HL-60 (cell line): ENCODE data around the gene ALK.

ENCODE experiments used
- GABPA ChIP-seq: IDR thresholded peaks from 2 replicates; pipeline ENCODE4 v1.6.1; 2012; ENCODE audit warnings: low read depth
- POLR2AphosphoS5 ChIP-seq: IDR thresholded peaks from 2 replicates; pipeline ENCODE4 v1.6.1; 2012; ENCODE audit warnings: low read depth
- REST ChIP-seq: IDR thresholded peaks from 2 replicates; pipeline ENCODE4 v1.6.1; 2012; ENCODE audit warnings: low read depth; ENCODE audit not compliant: insufficient replicate concordance
- SPI1 ChIP-seq: IDR thresholded peaks from 2 replicates; pipeline ENCODE4 v1.6.1; 2012; ENCODE audit warnings: low read depth, mild to moderate bottlenecking, borderline replicate concordance
- TF ChIP-seq, protein P1 (sequence below): IDR thresholded peaks from one replicate; pipeline ENCODE4 v1.5.1; 2011; ENCODE audit warnings: low read length, control low read depth, inconsistent platforms; ENCODE audit not compliant: insufficient read depth

DNA sequence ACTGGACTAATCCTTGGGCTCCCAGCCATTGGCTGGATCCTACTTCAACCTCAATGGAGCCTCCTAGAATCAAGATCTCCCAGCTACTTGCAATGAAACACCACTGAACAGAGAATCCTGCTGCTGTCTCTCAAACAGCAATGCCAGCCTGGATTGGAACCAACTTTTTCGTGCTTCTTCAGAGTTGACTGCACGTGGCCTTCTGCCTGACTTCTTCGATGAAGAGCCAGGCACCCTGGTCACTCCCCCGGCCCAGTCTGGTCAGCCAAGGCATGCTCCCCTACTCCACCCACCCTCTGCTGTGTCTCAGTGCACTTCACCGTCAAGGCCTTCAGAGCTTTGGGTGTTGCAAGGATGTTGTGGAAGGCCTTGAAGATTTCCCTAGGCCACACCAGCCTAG is 657.5 kb downstream of the ALK start:
- TF ChIP-seq, protein P1, sequence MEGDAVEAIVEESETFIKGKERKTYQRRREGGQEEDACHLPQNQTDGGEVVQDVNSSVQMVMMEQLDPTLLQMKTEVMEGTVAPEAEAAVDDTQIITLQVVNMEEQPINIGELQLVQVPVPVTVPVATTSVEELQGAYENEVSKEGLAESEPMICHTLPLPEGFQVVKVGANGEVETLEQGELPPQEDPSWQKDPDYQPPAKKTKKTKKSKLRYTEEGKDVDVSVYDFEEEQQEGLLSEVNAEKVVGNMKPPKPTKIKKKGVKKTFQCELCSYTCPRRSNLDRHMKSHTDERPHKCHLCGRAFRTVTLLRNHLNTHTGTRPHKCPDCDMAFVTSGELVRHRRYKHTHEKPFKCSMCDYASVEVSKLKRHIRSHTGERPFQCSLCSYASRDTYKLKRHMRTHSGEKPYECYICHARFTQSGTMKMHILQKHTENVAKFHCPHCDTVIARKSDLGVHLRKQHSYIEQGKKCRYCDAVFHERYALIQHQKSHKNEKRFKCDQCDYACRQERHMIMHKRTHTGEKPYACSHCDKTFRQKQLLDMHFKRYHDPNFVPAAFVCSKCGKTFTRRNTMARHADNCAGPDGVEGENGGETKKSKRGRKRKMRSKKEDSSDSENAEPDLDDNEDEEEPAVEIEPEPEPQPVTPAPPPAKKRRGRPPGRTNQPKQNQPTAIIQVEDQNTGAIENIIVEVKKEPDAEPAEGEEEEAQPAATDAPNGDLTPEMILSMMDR = no peak
- TF ChIP-seq SPI1 = no peak
- no peak for TF ChIP-seq REST
- TF ChIP-seq GABPA = no peak
- TF ChIP-seq POLR2AphosphoS5 = no peak
